ENCODE data around the gene EPB41L2.

The EPB41L2 gene

DNA sequence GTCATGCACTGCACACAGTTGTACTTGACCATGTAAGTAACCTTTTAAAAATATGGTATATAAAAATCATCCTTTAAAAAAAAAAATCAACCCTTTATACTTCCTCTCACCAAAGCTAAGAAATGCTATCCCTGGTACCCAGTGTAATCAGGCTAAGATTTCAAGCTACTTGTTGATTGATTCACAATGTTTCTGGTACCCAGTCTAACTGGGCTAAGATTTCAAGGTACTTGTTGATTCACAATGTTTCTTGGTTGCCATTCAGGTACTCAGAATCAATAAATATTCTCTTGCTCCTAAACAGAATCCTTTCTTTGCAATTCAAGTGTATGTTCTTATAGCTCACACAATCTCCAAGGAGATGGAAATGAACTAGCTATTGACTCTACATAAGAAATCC lies 159.4 kb downstream of the EPB41L2 start:
- Mint-ChIP-seq H3K36me3 (ENCODE audit: low read depth) (peaks cover 26% of the 10 kb centered on the region), H3K9me3 (no peaks in the 10 kb centered on the region), H3K27me3 (ENCODE audit: low read depth, poor library complexity) (no peaks in the 10 kb centered on the region), H3K4me3 (no peak overlapping the region), H3K4me1 (peaks cover 7% of the 10 kb centered on the region), H3K27ac (no peak overlapping the region)
- TF ChIP-seq, protein P1, sequence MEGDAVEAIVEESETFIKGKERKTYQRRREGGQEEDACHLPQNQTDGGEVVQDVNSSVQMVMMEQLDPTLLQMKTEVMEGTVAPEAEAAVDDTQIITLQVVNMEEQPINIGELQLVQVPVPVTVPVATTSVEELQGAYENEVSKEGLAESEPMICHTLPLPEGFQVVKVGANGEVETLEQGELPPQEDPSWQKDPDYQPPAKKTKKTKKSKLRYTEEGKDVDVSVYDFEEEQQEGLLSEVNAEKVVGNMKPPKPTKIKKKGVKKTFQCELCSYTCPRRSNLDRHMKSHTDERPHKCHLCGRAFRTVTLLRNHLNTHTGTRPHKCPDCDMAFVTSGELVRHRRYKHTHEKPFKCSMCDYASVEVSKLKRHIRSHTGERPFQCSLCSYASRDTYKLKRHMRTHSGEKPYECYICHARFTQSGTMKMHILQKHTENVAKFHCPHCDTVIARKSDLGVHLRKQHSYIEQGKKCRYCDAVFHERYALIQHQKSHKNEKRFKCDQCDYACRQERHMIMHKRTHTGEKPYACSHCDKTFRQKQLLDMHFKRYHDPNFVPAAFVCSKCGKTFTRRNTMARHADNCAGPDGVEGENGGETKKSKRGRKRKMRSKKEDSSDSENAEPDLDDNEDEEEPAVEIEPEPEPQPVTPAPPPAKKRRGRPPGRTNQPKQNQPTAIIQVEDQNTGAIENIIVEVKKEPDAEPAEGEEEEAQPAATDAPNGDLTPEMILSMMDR (IDR thresholded peaks at IDR 0.05): no peak
- DNase-seq: no peak

DNA sequence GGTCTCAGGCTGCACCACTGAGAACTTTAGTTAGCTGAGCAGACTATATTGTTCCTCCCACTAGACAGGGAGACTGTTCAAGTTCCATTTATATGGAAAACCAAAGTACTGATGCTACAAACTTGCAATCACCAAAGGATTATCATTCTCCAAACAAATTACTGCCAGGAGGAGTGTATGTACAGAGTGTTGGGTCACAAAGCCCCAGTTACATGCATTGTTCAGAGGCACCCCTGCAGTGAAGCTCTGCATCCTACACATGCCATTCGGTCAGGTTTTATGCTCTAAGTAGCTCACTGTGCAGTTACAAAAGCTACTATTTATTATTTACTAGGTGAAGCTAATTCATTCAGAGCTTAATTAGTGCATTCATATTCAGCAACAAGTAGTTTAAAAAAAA lies 160.0 kb downstream of the EPB41L2 start:
- Mint-ChIP-seq H3K27ac (no peak overlapping the region), H3K9me3 (no peaks in the 10 kb centered on the region), H3K4me1 (peaks cover 7% of the 10 kb centered on the region), H3K36me3 (ENCODE audit: low read depth) (peaks cover 26% of the 10 kb centered on the region), H3K4me3 (no peak overlapping the region), H3K27me3 (ENCODE audit: low read depth, poor library complexity) (no peaks in the 10 kb centered on the region)
- no peak for DNase-seq
- TF ChIP-seq, protein P1 (IDR thresholded peaks at IDR 0.05): no peak

DNA sequence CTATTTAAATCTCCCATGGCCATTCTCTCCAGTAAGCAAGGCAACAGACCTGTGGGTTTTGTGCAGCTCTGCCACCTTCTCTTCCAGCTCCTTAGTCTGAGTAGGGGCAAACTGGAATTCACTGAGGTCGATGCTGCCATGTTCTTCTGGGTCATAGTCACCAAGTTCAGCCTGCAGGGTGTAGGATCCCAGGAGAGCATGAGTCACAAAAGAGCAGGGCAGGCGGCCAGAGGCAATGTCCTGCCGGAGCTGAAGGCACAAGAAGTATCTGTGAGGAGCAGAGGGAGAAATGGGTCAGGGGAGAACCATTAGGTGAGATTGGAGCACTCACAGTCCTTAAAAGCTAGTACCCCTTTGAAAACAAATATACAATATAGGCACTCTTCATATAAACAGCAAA lies 162.1 kb downstream of the EPB41L2 start:
- no peak overlapping the region for H3K4me3 Mint-ChIP-seq
- DNase-seq: no peak
- H3K27me3 Mint-ChIP-seq (ENCODE audit: low read depth, poor library complexity): no peaks in the 10 kb centered on the region
- no peaks in the 10 kb centered on the region for H3K9me3 Mint-ChIP-seq
- H3K4me1 Mint-ChIP-seq: no peaks in the 10 kb centered on the region
- no peak overlapping the region for H3K27ac Mint-ChIP-seq
- H3K36me3 Mint-ChIP-seq (ENCODE audit: low read depth): peaks cover 30% of the 10 kb centered on the region
- TF ChIP-seq, protein P1 (IDR thresholded peaks at IDR 0.05): no peak

DNA sequence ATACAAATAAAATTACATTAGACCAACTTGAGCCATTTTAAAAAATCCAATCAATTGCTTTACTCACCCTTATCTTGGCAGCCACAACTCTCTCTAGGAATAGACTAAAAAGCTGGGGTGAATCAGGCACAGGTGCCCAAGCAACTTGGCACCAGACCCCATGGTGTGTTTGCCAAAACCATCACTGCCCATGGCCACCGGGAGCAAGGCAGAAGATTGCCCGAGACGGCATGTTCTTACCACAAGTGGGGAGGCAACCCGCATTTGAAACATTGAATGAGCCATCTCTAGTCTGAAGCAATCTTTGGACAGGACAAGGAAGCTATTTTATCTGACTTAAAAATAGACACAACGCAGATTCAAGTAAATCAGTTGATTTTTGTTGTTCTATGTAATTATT lies 166.8 kb downstream of the EPB41L2 start:
- Mint-ChIP-seq H3K27me3 (ENCODE audit: low read depth, poor library complexity) (no peaks in the 10 kb centered on the region), H3K9me3 (no peaks in the 10 kb centered on the region), H3K36me3 (ENCODE audit: low read depth) (peaks cover 48% of the 10 kb centered on the region), H3K27ac (no peak overlapping the region), H3K4me3 (no peak overlapping the region), H3K4me1 (peaks cover 6% of the 10 kb centered on the region)
- DNase-seq: no peak
- TF ChIP-seq, protein P1 (IDR thresholded peaks at IDR 0.05): no peak

DNA sequence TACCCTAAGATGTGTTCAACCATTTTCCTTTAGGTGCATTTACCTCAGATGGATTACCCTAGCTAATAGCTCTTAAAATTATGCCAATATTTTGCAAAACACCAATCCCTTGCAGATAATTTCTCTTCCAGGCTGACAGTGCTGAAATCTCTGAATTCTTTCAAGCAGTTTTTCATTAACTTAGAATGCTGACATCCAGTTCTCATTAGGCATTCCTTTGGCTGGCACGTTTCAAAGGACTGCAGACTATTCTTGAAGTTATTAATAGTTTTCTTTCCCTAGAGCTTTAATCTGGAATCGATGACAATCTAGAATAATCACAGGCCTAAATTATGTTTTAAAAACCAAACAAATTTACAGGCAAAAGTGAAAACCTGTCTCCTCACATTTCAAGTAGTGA lies 167.5 kb downstream of the EPB41L2 start:
- DNase-seq: no peak
- peaks cover 43% of the 10 kb centered on the region for H3K36me3 Mint-ChIP-seq (ENCODE audit: low read depth)
- no peak overlapping the region for H3K27ac Mint-ChIP-seq
- TF ChIP-seq, protein P1 (IDR thresholded peaks at IDR 0.05): no peak
- H3K4me3 Mint-ChIP-seq: no peak overlapping the region
- H3K27me3 Mint-ChIP-seq (ENCODE audit: low read depth, poor library complexity): no peaks in the 10 kb centered on the region
- peaks cover 6% of the 10 kb centered on the region for H3K4me1 Mint-ChIP-seq
- H3K9me3 Mint-ChIP-seq: no peaks in the 10 kb centered on the region

DNA sequence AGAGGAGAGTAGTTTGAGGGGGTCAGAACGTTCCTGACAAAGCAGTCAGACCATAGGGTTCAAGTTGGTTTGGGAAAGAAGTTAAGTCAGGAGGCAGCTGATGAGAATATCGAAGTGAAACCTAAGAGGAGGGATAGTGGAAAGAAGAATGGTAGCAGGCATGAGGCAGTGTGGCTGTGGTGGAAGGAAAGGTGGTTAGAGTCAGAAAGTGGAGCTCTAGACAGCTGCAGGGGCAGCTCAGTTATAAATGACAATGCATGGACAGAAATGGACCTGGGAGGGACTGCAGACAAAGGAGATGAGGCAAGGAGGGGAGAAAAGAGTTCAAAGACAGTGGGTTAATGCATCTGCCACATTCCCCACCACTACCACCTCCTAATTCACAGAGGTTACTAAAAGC lies 169.3 kb downstream of the EPB41L2 start:
- no peaks in the 10 kb centered on the region for H3K9me3 Mint-ChIP-seq
- no peaks in the 10 kb centered on the region for H3K27me3 Mint-ChIP-seq (ENCODE audit: low read depth, poor library complexity)
- H3K36me3 Mint-ChIP-seq (ENCODE audit: low read depth): peaks cover 34% of the 10 kb centered on the region
- TF ChIP-seq, protein P1 (IDR thresholded peaks at IDR 0.05): no peak
- H3K27ac Mint-ChIP-seq: peak overlapping the region; percentile 1
- no peak overlapping the region for H3K4me3 Mint-ChIP-seq
- H3K4me1 Mint-ChIP-seq: peaks cover 6% of the 10 kb centered on the region
- DNase-seq: no peak

All from nephron progenitor cell (in vitro differentiated cells).